AG20443 (cell line): ENCODE results near the gene ACBD5.
"Not testable (repeated sequence)": the region's sequence is repeated elsewhere in the genome, so short reads cannot be mapped to it uniquely, and the experiment has no call there.

Source experiments
- DNase-seq: peaks from one replicate; pipeline ENCODE4 v3.0.0; 2012; ENCODE audit warnings: low spot score, mixed read lengths

Gene ACBD5

GRCh38 chr10:27241010-27241651, 534 bp upstream of the ACBD5 start:
- DNase-seq: no peak

GRCh38 chr10:27237531-27237930, 3.1 kb downstream of the ACBD5 start:
- DNase-seq: not testable (repeated sequence)

- DNase-seq: not testable (repeated sequence)
Observed at GRCh38 chr10:27236589-27237128, 3.9 kb downstream of the ACBD5 start.

GRCh38 chr10:27235706-27236105, 4.9 kb downstream of the ACBD5 start:
- DNase-seq: no peak

- no peak for DNase-seq
Observed at GRCh38 chr10:27230022-27230421, 10.6 kb downstream of the ACBD5 start.

DNA sequence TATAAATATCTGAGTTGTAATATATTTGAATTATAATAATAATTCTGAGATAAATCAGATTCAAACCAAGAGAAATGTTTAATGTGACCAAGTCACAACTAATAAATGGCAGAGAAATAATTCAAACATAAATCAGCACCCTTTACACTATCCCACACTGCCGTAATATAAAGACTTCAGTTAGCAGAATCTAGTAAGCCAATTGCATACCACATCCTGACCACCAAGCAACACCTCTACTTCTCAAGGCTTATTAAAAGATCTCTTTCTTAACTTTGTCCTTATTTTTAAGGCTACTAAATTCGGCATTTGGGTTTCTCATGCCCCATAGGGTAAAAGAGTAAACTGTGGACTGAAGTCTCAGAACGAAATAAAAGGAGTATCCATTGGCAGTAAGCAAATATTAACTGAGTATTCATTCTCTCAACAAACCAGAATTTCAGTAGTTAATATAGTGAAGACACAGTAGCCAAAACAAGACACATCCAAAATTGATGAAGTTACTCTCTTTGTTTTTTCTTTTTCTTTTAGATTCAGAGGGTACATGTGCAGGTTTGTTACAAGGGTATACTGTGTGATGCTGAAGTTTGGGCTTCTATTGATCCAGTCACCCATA, 14.8 kb downstream of the ACBD5 start:
- DNase-seq: no peak

GRCh38 chr10:27225011-27225590, 15.5 kb downstream of the ACBD5 start:
- no peak for DNase-seq

DNA sequence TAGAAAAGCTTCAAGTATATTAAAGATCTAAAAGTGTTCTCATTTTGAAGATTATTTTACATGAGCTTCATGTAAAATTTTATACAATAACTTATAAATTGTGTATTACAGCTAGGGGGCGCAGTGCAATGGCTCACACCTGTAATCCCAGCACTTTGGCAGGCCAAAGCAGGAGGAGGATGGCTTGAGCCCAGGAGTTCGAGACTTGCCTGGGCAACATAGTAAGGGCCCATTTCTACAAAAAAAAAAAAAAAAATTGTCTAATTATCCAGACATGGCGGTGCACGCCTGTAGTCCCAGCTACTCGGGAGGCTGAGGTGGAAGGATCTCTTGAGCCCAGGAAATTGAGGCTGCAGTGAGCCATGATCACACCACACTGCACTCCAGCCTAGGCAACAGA, 16.6 kb downstream of the ACBD5 start:
- peak; percentile 12 for DNase-seq

- DNase-seq: no peak
Observed at GRCh38 chr10:27207350-27207749, 33.2 kb downstream of the ACBD5 start.

GRCh38 chr10:27203806-27204205, 36.8 kb downstream of the ACBD5 start:
- no peak for DNase-seq

- no peak for DNase-seq
Observed at GRCh38 chr10:27197980-27198620, 42.5 kb downstream of the ACBD5 start.

- peak; percentile 91 for DNase-seq
Observed at GRCh38 chr10:27192284-27192683, 48.3 kb downstream of the ACBD5 start.

DNA sequence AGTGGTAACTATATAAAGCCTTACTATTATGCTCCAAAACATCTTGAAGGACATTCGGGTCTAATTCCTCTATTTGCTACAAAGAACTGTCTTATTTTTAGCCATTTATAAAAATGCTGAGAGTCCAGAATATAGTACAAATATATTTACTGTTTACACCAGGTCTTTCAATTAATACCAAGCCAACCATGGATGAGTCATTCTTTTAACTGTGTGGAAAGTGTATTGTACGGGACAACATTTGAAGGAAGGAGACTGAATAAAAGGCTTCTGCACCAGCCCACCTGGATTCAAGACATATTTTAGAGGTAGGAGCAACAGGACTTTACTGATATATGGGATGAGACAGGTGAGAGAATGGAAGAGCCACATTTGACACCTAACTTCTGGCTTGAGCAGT, 50.1 kb downstream of the ACBD5 start:
- no peak for DNase-seq

GRCh38 chr10:27188897-27189296, 51.7 kb downstream of the ACBD5 start:
- no peak for DNase-seq

DNA sequence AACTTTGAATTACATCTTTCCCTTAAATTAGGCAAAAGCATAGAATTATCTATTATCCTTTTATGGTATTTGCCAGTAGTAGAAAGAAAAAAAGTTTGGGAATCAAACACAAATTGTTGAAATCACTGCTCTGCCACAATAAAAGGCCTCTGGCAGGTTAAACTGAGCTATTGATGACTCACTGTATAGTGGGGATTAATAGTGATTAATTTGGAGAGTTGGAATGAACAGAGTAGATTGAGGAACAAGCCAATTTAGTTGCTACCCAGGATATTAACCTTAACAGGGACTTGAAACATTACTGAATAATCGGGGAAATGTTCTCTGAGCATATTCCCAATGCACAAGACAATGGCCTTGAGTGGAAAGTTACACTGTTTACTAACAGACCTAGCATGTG, 52.3 kb downstream of the ACBD5 start:
- DNase-seq: no peak

DNA sequence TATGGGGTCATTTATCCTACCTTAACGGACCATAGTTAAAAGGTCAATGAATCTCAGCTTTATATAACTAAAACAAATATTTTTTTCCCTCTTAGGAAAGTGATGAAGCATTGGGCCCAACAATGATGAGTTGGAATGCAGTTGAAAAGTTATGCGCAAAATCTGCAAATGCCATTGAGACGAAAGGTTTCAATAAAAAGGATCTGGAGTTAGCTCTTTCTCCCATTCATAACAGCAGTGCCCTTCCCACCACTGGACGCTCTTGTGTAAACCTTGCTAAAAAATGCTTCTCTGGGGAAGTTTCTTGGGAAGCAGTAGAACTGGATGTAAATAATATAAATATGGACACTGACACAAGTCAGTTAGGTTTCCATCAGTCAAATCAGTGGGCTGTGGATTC, 70.7 kb downstream of the ACBD5 start:
- no peak for DNase-seq

DNA sequence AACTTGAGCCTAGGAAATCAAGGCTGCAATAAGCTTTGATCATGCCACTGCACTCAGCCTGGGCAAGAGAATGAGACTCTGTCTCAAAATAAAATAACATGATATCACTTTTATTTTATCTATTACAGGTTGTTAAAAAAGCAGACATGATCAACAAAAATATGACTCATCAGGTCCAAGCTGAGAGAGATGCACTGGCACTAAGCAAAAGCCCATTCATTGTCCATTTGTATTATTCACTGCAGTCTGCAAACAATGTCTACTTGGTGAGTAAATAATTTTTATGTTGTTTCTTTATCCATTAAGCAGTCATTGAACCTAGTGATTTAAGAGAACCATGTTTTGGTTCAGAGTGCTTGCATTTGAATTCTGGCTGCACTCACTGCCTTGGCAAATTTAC, 82.2 kb downstream of the ACBD5 start:
- DNase-seq: no peak

GRCh38 chr10:27157150-27157549, 83.4 kb downstream of the ACBD5 start:
- no peak for DNase-seq

GRCh38 chr10:27156566-27156965, 84.0 kb downstream of the ACBD5 start:
- not testable (repeated sequence) for DNase-seq

- DNase-seq: peak; percentile 99
Observed at GRCh38 chr10:27155066-27155754, 85.4 kb downstream of the ACBD5 start, which contains the start of gene MASTL. MASTL (plus strand) TSS chr10:27155352; CDS start chr10:27155427, 75 bp downstream.

DNA sequence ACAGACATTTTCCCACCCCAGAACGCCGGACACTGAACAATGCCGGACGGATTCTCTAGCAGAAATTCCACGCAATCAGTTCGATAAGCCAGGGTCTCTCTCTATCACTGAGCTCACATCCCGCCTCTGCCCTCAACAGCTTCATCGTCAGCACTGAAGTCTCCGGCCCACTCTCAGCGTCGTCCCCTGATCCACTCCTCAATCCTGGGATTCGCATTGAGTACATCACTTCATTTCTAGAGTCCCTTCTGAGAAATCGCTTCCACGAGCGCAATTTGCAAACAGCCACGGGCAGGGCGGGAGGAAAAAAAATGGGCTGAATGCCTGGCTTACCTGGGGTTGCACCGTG, 86.8 kb downstream of the ACBD5 start:
- no peak for DNase-seq

DNA sequence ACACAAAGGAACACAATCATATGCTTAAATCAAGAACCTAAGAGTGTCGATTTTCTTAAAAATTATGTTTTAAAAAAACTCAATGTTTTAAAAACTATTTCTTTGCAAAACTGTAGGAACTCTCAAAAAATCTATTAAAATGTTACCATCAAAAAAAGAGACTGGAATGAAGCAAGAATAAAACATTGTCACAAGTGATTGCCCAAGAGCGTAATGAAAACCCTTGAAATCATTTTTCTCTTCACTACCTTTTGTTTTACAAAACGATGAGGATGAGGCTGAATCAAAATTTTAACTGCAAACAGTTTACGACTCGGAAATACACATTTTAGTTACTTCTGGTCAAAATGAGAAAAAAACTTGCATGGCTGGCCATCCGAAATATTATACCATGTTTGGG, 87.3 kb downstream of the ACBD5 start:
- DNase-seq: no peak
